Ectodermal cell (in vitro differentiated cells): ENCODE data around the gene PITPNM3.
"Not testable (repeated sequence)": the region's sequence is repeated elsewhere in the genome, so short reads cannot be mapped to it uniquely, and the experiment has no call there.

ENCODE experiments used
- H3K27ac ChIP-seq: 2 replicates; pipeline ENCODE4 v1.7.0; 2013; ENCODE audit warnings: mild to moderate bottlenecking, low read depth, low read length; ENCODE audit not compliant: insufficient read depth, poor library complexity, severe bottlenecking
- H3K27me3 ChIP-seq: 2 replicates; pipeline ENCODE4 v1.7.0; 2013; ENCODE audit warnings: mild to moderate bottlenecking, low read length; ENCODE audit not compliant: insufficient read depth, control insufficient read depth, poor library complexity, severe bottlenecking
- H3K36me3 ChIP-seq: one replicate; pipeline ENCODE4 v1.7.0; 2013; ENCODE audit warnings: low read length; ENCODE audit not compliant: control insufficient read depth, insufficient read depth
- H3K4me1 ChIP-seq: one replicate; pipeline ENCODE4 v1.7.0; 2013; ENCODE audit warnings: low read length; ENCODE audit not compliant: control insufficient read depth, insufficient read depth
- H3K4me3 ChIP-seq: 2 replicates; pipeline ENCODE4 v1.7.0; 2013; ENCODE audit warnings: low read depth, low read length, control low read depth; ENCODE audit not compliant: insufficient read depth
- H3K9me3 ChIP-seq: 2 replicates; pipeline ENCODE4 v1.7.0; 2013; ENCODE audit warnings: mild to moderate bottlenecking, low read length, moderate library complexity; ENCODE audit not compliant: control insufficient read depth
- WGBS, 2 experiments: methylation state at CpG; one replicate each; pipeline ENCODE4 v1.1.7; 2013; ENCODE audit warnings: missing lambda C conversion rate in 2 of 2; 5-methylcytosine and 5-hydroxymethylcytosine counted together

Gene PITPNM3

GRCh38 chr17:6482796-6483195 is 73.6 kb downstream of the PITPNM3 start:
- WGBS, 2 experiments = 84 to 92% methylated on average over 10 of the region's 10 CpGs
- H3K9me3 ChIP-seq, H3K4me3 ChIP-seq, H3K27me3 ChIP-seq, H3K27ac ChIP-seq, H3K36me3 ChIP-seq: not testable (repeated sequence)
- H3K4me1 ChIP-seq = peaks cover 17% of the 10 kb centered on the region

DNA sequence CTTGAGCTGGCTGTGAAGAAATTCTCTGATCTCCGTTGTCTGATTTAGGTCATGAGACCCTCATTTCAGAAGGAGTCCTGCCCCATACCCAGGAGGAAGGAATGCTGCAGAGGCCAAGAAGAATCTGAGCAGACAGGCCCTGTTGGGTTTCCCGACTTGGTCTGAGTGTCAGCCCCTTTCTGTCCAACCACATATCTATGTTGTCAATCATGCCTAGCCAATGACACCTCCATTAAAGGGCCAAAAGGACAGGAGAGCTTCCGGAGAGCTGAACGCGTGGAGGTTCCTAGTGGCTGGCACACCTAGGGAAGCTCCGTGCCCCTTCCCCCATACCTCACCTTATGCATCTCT is 74.3 kb downstream of the PITPNM3 start:
- Histone ChIP-seq H3K27ac (no peak overlapping the region), H3K4me1 (peaks cover 17% of the 10 kb centered on the region), H3K36me3 (no peaks in the 10 kb centered on the region), H3K9me3 (no peaks in the 10 kb centered on the region), H3K4me3 (no peak overlapping the region), H3K27me3 (no peaks in the 10 kb centered on the region)
- 89 to 92% methylated on average over 6 of the region's 6 CpGs for WGBS, 2 experiments

GRCh38 chr17:6480303-6480675 is 76.1 kb downstream of the PITPNM3 start:
- Histone ChIP-seq H3K36me3 (no peaks in the 10 kb centered on the region), H3K4me1 (peaks cover 18% of the 10 kb centered on the region), H3K27me3 (no peaks in the 10 kb centered on the region), H3K9me3 (no peaks in the 10 kb centered on the region), H3K4me3 (no peak overlapping the region), H3K27ac (no peak overlapping the region)
- 45 to 50% methylated on average over 9 of the region's 9 CpGs for WGBS, 2 experiments

DNA sequence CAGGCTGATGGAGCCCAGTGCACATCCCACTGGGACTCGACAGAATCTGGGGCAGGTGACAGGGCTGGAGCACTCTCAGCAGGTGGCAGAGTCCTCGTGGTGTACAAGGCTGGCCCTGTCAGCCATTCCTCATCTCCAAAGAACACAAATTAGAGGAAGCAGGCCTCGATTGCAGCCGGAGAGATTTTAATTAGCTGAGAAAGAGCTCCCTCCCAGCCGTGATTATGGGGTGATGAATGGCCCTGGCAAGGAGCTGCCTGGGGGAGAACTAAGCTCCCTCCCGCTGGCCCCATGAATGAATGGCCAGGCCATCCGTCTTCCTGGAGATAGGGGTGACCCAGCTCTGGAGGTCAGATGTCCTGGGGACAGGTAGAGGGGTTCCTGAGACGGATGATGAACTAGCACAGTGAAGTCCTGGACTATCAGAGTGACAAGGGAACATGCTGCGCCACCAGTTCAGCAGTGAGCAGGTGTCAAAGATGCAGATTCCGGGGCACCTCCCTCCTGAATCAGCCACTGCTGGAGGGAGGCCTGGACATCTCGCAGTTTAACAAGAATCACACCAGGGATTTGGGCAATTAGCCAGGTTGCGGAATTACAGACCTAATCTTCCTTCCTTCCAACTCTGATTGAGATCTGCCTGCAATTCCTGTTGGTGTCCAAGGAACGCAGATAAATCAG is 76.6 kb downstream of the PITPNM3 start:
- 70 to 74% methylated on average over 13 of the region's 13 CpGs for WGBS, 2 experiments
- H3K9me3 ChIP-seq = no peaks in the 10 kb centered on the region
- no peak overlapping the region for H3K4me3 ChIP-seq
- no peaks in the 10 kb centered on the region for H3K36me3 ChIP-seq
- H3K4me1 ChIP-seq = peaks cover 24% of the 10 kb centered on the region
- H3K27me3 ChIP-seq = no peaks in the 10 kb centered on the region
- no peak overlapping the region for H3K27ac ChIP-seq

- H3K36me3 ChIP-seq = no peaks in the 10 kb centered on the region
- H3K27ac ChIP-seq = no peak overlapping the region
- 94% methylated on average over 11 of the region's 11 CpGs for WGBS, 2 experiments
- no peak overlapping the region for H3K4me3 ChIP-seq
- H3K4me1 ChIP-seq = peaks cover 28% of the 10 kb centered on the region
- no peaks in the 10 kb centered on the region for H3K9me3 ChIP-seq
- H3K27me3 ChIP-seq = no peaks in the 10 kb centered on the region
Measured at GRCh38 chr17:6478486-6478885, 77.9 kb downstream of the PITPNM3 start.

GRCh38 chr17:6477831-6478383 is 78.4 kb downstream of the PITPNM3 start:
- no peaks in the 10 kb centered on the region for H3K27me3 ChIP-seq
- 91 to 92% methylated on average over 14 of the region's 14 CpGs for WGBS, 2 experiments
- no peak overlapping the region for H3K27ac ChIP-seq
- no peak overlapping the region for H3K4me3 ChIP-seq
- H3K9me3 ChIP-seq = no peaks in the 10 kb centered on the region
- no peaks in the 10 kb centered on the region for H3K36me3 ChIP-seq
- H3K4me1 ChIP-seq = peaks cover 30% of the 10 kb centered on the region

DNA sequence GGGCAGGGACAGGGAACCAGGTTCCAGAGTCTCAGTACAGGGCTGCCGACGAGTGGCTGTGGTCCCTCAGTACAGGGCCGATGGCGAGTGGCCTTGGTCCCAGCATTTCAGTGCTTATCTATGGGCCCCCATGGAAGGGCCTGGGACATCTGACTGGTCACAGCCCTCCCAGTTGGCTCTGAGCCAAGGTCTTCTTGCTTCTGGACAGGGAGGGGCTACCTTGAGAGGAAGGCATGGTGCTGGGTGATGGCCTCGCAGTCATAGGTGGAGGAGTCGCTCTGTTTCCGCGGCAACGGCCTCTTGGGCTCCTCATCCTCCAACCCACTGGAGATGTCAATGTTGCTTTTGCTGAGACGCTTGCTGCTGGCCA is 79.6 kb downstream of the PITPNM3 start:
- 93% methylated on average over 10 of the region's 10 CpGs for WGBS, 2 experiments
- no peaks in the 10 kb centered on the region for H3K27me3 ChIP-seq
- H3K4me3 ChIP-seq = no peak overlapping the region
- no peaks in the 10 kb centered on the region for H3K9me3 ChIP-seq
- H3K36me3 ChIP-seq = no peaks in the 10 kb centered on the region
- H3K27ac ChIP-seq = no peak overlapping the region
- peaks cover 38% of the 10 kb centered on the region for H3K4me1 ChIP-seq

DNA sequence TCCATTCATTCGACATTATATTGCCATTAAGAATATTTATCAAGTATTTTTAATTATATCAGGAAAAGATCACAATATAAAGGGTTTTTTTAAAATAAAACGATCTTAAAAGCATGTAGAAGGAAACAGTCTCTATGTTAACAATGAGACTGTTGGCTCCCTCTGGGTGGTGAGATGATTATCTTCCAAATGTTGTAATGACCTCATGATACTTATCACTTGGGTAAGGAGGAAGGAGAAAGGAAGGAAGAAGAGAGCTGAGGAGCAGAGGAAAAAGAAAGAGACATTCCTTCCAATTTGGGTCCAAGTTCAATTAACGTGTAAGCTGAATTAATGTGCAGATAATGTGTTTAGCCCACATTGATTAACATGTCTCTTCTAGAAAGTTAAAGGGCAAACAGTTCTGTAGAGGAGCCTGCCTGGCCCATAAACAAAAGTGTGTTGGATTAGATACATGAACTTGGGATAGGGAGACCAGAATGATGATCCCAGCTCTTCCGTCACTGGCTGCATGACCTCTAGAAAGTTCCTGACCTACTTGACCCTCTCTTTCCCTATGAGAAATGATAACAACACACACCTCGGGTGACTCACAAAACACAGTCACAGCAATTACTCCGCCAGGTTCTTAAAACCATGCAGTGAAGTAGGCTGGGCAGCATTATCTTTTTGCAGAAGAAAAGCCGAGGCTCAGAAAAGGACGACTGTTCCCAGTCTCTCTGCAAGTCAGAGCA is 80.1 kb downstream of the PITPNM3 start:
- Histone ChIP-seq H3K4me3 (no peak overlapping the region), H3K36me3 (no peaks in the 10 kb centered on the region), H3K4me1 (peaks cover 38% of the 10 kb centered on the region), H3K27ac (no peak overlapping the region), H3K27me3 (no peaks in the 10 kb centered on the region), H3K9me3 (no peaks in the 10 kb centered on the region)
- WGBS, 2 experiments = 90 to 91% methylated on average over 7 of the region's 8 CpGs

DNA sequence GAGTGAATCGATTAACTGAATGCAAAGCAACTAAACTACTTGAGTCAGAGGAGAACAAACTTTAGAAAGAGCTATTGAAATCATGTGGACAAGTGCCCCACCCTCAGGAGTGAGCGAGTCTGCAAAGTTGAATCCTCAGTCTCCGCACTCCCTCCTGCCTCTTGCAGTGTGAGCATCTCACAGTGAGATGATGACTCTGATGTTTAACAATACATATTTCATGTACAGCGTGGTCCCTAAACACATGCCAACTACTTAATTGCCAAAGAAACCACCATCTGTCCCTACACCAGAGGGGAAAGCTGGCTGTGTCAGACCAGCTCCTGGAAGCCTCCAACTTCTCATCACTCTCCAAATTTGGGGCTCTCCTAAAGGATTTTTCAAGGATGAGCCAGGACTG is 80.9 kb downstream of the PITPNM3 start:
- Histone ChIP-seq H3K9me3 (no peaks in the 10 kb centered on the region), H3K27me3 (no peaks in the 10 kb centered on the region), H3K4me3 (no peak overlapping the region), H3K27ac (no peak overlapping the region), H3K36me3 (no peaks in the 10 kb centered on the region), H3K4me1 (peaks cover 36% of the 10 kb centered on the region)
- 78 to 86% methylated on average over 4 of the region's 4 CpGs for WGBS, 2 experiments

GRCh38 chr17:6474906-6475305 is 81.4 kb downstream of the PITPNM3 start:
- Histone ChIP-seq H3K9me3 (no peaks in the 10 kb centered on the region), H3K27ac (no peak overlapping the region), H3K36me3 (no peaks in the 10 kb centered on the region), H3K4me1 (peaks cover 31% of the 10 kb centered on the region), H3K27me3 (no peaks in the 10 kb centered on the region), H3K4me3 (no peak overlapping the region)
- 74 to 76% methylated on average over 7 of the region's 7 CpGs for WGBS, 2 experiments
